Measurements from ENCODE around the gene RNASEH2C. TPM values are rescaled to one million over a fixed set of nuclear protein-coding genes. Genes with fewer than 3 reads are reported as not detected.
"Not testable (repeated sequence)": the region's sequence is repeated elsewhere in the genome, so short reads cannot be mapped to it uniquely, and the experiment has no call there.

RNASEH2C gene
- total RNA-seq, 1 donor from 2014 or later = 76.5 TPM

DNA sequence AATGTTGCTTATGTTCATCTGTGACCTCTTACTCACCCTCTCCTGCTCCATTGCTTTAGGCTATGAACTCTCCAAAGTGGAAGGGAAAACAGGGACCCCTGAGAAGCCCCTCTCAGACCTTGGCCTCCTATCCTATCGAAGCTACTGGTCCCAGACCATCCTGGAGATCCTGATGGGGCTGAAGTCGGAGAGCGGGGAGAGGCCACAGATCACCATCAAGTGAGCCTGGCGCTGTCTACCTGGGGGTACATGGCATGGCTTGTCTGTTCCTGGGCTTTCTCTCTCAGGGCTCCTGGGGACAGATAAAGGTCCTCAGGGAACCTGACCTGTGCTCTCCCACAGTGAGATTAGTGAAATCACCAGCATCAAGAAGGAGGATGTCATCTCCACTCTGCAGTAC is 2.1 kb downstream of the RNASEH2C start:
- no peak for DNase-seq (ENCODE audit: extremely low read depth, low read depth, low spot score)

DNA sequence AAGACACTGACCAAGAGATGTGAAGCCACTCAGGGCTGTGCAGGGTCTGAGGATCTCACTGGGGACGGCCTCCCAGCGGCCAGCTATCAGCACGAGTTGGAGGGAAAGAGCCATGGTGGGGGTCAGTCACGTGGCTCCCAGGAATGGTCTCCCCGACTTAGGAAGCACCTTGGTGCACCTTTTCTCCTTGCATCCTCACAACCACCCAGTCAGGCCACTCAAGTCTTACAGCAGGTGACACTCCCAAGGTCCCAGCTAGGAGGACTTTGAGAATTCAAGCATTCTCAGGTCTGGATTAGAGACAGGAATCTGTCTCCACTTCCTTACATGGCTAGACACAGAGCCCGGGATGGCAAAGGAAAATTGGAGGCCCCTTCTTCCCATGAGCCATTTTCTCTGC is 2.7 kb downstream of the RNASEH2C start:
- no peak for DNase-seq (ENCODE audit: extremely low read depth, low read depth, low spot score)

DNA sequence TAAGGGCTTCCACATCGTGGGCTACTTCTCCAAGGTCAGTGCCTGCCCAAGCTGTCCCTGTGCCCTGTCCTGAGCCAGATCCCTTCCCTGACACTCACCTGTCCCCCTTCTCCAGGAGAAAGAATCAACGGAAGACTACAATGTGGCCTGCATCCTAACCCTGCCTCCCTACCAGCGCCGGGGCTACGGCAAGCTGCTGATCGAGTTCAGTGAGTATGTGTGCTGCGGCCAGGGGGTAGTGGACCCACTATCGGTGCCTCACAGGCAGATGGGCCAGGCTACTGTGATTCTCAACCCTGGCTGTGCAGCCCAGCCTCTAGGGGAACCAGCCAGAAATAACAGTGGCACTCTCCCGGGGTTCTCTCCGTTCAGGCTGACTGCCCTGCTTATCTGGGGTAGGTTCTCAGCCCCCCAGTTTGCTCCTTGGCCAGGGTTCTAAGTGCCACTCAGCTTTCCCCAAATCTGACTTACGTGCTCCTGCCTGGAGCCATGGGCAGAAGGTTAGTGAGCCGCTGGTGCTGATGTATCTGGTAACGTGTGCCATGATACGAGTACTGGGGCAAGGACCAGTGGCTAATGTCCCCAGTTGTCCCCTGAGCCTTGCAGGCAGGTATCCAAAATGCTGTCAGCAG is 3.7 kb downstream of the RNASEH2C start:
- DNase-seq (ENCODE audit: extremely low read depth, low read depth, low spot score) = no peak

DNA sequence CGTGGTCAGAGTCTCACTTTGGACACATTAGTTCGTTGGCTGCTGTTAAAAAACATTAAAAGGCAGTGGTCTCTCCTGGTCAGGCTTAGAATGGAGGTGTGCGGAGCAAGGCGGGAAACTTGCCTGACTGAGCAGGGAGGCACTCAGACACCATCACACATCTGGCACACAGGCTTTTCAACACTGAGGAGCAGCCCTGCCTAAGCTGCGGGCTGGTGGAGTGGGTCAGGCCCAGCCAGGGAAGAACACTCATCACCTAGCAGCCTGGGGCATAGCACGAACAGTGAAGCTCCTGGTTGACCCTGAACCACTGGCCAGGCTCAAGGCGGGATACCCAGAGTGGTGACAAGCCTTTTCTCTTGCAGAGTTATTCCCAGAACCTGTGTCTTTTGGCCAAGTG is 4.3 kb downstream of the RNASEH2C start:
- DNase-seq (ENCODE audit: extremely low read depth, low read depth, low spot score) = no peak

DNA sequence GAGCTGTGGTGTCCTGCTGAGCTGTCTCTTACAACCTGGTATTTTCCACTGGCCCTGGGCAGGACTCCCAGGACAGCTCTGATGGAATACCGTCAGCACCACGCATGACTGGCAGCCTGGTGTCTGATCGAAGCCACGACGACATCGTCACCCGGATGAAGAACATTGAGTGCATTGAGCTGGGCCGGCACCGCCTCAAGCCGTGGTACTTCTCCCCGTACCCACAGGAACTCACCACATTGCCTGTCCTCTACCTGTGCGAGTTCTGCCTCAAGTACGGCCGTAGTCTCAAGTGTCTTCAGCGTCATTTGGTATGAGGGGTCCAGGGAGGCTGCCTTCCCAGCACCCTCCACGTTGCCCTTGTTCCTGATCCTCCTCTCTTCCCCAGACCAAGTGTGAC is 6.2 kb downstream of the RNASEH2C start:
- DNase-seq (ENCODE audit: extremely low read depth, low read depth, low spot score) = no peak

DNA sequence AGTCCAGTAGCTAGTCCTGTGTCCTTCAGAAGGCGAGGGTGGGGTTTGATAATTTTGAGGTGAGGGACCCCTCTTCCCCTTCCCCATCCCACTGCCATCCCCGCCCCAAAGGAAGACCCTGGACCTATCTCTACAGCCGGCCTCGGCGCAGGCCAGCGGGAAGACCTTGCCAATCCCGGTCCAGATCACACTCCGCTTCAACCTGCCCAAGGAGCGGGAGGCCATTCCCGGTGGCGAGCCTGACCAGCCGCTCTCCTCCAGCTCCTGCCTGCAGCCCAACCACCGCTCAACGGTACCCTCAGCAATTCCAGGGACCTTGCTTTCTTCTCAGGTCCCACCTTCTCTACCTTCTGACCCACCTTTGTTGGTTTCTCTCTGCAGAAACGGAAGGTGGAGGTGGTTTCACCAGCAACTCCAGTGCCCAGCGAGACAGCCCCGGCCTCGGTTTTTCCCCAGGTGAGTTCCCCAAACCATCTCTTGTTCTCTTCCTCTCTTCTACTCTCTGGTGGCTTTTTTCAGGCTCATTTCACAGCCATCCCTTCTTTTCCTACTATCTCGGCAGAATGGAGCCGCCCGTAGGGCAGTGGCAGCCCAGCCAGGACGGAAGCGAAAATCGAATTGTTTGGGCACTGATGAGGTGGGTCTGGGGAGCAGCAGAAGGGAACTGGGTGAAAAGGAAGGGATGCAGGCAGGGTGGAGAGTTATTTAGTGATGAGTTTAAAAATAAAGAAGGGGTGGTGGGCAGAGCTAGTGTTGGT is 7.2 kb downstream of the RNASEH2C start:
- DNase-seq (ENCODE audit: extremely low read depth, low read depth, low spot score) = no peak

DNA sequence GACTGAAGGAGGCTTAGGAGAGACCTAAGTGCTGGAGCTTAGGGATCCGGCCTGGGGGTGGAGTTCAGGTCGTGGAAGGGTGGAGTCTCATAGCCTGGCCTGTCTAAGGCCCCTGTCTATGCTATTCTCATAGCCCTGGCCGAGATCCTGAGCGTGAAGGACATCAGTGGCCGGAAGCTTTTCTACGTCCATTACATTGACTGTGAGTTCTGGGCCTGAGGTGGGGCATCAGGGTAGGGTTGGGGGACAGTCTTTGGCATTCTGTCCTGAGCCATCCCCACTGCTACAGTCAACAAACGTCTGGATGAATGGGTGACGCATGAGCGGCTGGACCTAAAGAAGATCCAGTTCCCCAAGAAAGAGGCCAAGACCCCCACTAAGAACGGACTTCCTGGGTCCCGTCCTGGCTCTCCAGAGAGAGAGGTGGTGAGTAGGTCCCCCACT is 7.9 kb downstream of the RNASEH2C start:
- DNase-seq (ENCODE audit: extremely low read depth, low read depth, low spot score) = no peak

DNA sequence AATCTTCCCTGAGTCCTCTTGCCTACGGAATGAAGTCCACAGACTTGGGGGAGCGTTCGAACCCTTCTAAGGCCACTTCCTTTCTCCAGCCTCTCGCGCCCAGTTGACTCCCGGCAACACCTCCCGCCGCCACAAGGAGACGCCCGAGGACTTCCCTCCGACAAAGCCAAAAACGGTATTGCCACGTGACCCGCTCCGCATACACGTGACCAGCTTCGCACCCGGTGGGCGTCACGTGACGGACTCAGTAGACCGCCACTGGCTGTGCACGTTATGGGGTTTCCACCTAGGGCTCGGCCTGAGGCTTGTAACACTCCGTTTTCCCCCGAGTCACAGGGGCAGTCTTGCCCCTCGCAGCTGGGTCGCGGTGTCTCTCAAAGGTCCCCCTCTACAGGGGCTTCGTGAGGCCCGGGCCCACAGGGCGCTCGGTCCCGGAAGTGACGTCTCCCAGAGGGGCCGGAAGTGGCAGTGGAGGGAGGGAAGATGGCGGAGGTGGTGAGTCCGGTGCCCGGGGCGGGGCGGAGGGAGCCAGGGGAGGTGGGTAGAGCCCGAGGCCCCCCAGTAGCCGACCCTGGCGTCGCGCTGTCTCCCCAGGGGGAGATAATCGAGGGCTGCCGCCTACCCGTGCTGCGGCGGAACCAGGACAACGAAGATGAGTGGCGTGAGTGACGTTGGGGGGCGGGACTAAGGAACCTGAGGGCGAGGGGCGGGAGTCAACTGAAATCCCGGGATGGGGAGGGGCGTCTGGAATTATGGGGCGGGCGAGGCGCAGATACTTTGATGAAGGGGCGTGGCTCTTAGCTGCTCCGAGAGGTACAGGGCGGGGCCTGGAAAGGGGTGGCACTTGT is 8.6 kb downstream of the RNASEH2C start, which contains the start of gene KAT5:
KAT5 (plus strand) TSS at position 468 of the 848 bp plus-strand sequence; CDS start at position 484, 16 bp downstream.
- DNase-seq (ENCODE audit: extremely low read depth, low read depth, low spot score) = peak; percentile 95

DNA sequence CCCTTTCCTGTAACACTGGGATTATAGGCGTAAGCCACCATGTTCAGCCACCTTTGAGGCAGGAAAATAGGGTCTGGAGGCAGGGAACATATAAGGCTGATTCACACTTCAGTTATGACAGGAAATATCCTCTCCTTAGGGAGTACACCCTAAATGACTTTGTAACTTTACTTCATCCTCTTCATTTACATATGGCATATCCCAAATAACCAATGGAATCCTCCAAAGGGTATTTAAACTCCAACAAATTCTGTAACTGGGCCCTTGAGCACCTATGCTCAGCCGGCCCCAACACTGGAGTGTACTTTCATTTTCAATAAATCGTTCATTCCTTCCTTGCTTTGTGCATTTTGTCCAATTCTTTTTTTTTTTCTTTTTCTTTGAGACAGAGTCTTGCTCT is 10.2 kb downstream of the RNASEH2C start:
- no peak for DNase-seq (ENCODE audit: extremely low read depth, low read depth, low spot score)

DNA sequence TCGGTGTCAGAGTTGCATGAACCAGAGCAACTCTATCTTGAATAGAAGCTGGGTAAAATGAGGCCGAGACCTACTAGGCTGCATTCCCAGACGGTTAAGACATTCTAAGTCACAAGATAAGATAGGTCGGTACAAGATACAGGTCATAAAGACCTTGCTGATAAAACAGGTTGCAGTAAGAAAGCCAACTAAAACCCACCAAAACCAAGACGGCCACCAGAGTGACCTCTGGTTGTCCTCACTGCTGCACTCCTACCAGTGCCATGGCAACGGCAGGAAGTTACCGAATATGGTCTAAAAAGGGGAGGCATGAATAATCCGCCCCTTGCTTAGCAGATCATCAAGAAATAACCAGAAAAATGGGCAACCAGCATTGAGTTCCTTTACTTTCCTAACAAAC is 10.9 kb downstream of the RNASEH2C start:
- no peak for DNase-seq (ENCODE audit: extremely low read depth, low read depth, low spot score)

DNA sequence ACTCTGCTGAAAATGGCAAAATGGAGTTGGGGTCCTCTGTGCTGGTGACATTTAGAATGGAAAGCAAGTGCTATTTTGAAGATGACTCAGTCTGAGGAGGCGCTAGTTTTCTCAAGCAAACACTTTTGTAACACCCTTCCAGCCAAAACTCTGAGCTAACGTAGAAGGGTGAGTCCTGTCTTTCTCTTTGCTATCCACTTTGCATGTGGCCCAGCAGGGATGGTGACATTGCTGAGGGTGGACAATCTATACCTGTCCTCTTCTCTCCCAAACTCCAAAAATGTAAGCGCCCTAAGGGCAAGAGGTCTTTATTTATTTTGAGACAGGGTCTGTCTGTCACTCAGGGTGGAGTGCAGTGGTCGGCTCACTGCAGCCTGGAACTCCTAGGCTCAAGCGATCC is 12.1 kb downstream of the RNASEH2C start:
- no peak for DNase-seq (ENCODE audit: extremely low read depth, low read depth, low spot score)

DNA sequence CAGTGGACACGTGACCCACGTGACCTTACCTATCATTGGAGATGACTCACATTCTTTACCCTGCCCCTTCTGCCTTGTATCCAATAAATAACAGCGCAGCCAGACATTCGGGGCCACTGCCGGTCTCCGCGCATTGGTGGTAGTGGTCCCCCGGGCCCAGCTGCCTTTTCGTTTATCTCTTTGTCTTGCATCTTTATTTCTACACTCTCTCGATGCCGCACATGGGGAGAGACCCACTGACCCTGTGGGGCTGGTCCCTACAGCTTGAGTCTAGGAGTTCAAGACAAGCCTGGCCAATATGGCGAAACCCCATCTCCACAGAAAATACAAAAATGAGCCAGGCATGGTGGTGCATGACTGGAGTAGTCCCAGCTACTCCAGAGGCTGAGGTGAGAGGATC is 13.6 kb downstream of the RNASEH2C start:
- DNase-seq (ENCODE audit: extremely low read depth, low read depth, low spot score) = not testable (repeated sequence)

DNA sequence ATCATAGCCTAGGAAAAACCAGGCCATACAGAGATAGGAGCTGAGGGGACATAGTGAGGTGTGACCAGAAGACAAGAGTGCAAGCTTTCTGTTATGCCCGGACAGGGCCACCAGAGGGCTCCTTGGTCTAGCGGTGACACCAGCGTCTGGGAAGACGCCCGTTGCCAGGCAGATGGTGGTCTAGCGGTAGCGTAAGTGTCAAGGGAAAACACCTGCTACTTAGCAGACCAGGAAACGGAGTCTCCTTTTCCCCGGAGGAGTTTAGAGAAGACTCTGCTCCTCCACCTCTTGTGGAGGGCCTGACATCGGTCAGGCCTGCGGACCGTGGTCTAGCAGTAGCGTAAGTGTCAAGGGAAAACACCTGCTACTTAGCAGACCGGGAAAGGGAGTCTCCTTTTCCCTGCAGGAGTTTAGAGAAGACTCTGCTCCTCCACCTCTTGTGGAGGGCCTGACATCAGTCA is 14.3 kb downstream of the RNASEH2C start:
- DNase-seq (ENCODE audit: extremely low read depth, low read depth, low spot score) = not testable (repeated sequence)

DNA sequence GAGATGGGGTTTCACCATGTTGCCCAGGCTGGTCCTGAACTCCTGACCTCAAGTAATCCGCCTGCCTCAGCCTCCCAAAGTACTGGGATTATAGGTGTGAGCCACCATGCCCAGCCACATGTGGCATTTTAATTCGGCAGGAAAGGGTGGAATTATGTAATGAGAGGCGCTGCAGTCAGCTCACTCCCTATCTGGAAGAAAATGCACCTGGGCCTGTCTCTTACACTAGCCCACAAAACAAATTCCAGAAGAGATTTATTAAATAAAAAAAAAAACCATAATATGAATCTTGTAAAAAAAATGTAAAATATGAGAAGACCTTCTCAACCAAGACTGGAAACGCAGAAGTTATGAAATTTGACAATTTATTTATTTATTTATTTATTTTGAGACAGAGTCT is 16.8 kb downstream of the RNASEH2C start:
- DNase-seq (ENCODE audit: extremely low read depth, low read depth, low spot score) = no peak

DNA sequence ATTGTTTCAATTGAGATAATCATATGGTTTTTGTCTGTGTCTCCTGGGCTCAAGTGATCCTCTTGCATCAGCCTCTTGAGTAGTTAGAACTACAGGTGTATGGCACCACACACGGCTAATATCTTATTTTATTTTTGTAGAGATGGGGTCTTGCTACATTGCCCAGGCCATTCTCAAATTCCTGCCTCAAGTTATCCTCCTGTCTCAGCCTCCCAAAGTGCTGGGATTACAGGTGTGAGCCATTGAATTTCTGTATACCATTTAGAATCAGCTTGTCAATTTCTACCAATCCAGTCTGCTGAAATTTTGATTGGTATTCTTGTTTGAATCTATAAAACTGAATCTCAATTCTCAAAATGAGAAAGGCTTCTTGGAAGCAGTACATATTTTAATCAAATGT is 18.9 kb downstream of the RNASEH2C start:
- no peak for DNase-seq (ENCODE audit: extremely low read depth, low read depth, low spot score)

DNA sequence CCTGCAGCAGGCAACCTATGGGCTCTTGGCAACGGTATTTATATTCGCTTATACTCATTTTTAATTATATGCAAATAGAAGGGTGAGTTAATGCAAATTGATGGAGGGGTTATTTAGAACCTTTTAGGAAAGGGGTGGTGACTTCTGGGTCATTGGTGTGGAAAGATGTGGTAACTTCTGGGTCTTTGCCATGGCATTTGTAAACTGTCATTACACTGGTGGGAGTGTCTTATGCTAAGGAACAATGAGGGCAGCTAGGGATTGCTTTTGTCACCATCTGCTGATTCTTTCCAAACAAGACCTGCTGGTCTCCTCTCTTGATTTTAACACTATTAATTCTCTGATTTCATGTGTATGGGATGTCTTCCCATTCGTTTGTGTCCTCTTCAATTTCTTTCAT is 20.2 kb downstream of the RNASEH2C start:
- no peak for DNase-seq (ENCODE audit: extremely low read depth, low read depth, low spot score)

DNA sequence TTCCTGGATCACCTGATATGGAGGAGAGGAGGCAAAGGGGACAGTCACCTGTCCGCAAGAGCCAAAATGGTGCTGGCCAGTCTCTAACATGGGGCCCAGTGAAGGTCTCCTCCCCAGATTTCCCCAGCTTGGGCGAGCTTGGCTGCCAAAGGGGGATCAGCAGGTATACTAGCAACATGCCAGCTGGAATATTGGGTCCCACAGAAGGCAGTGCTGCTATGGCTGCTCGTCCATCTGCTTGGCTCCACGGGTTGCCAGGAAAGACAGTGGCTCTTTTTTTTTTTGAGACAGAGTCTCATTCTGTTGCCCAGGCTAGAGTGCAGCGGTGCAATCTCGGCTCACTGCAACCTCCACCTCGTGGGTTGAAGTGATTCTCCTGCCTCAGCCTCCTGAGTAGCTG is 21.3 kb downstream of the RNASEH2C start:
- DNase-seq (ENCODE audit: extremely low read depth, low read depth, low spot score) = no peak

DNA sequence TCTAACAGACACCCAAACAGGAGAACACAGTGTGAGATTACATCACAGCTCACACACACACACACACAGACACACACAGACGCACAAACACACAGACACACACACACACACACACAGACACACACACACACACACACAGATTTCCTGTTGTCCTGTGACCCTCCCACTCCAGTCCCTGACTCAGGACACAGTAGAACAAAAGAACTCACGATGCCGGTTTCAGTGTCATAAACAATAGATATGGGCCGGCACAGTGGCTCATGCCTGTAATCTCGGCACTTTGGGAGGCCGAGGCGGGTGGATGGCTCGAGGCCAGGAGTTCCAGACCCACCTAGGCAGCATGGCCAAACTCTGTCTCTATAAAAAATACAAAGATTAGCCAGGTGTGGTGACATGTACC is 22.4 kb downstream of the RNASEH2C start:
- DNase-seq (ENCODE audit: extremely low read depth, low read depth, low spot score) = no peak

DNA sequence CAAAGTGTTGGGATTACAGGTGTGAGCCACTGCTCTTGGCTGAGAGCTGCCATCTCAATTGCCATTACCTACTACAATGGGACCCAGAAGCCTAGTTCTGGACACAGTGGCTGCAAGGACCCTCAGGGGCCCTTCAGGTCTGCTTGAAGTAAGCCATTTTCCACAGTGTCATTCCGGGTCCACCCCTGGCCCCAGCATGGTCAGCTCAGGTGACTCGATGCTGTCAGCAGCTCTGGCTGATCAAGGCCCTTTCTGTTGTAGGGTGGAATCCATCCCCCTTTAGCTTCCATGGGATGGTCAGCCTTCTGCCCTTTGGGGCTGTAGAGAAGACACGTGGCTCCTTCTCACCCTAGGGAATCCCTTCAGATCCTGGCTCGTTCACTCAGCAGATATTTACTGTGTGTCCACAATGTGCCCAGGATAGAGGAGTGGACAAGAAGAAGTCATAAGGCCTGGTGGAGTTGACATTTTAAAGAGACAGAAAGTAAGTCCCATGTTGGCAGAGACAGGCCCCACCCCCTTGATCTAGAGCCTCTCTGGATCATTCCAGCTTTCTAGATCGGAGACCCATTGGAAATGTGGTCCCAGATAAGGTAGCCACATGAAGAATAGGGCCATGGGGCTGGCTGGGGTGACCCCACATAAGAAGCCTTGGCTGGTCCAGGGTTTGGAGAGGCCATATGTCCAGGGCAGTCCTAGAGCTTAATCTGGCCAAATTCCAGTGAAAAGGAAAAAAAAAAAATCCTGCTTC is 23.6 kb downstream of the RNASEH2C start:
- no peak for DNase-seq (ENCODE audit: extremely low read depth, low read depth, low spot score)

DNA sequence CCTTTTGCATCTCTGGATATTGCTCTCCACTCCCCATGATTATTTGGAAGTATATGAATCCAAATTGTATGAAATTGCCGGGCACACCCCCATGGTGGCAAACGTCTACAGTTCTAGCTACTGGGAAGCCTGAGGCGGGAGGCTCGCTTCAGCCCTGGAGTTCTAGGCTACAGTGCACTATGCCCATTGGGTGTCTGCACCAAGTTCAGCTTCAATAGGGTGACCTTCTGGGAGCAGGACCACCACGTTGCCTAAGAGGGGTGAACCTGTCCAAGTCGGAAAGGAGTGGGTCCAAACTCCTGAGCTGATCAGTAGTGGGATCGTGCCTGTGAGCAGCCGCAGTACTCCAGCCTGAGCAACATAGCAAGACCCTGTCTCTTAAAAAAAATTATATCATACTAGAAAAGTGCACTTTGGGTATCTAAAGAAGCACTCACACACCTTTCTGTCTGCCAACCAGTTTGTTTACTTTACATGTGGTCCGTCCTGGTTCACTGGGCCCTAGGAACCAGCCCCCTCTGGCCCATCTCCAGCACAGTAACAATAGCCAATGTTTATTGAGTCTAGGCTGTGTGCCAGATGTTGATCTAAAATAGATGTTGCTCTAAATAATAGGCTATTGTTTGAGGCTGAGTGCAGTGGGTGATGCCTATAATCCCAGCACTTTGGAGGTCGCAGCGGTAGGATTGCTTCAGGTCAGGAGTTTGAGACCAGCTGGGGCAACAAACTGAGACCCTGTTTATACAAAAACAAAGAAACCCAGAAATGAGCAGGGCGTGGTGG is 24.9 kb downstream of the RNASEH2C start:
- peak; percentile 48 for DNase-seq (ENCODE audit: extremely low read depth, low read depth, low spot score)

Data from glomerular endothelial cell (primary cell).